HepG2 (cell line): ENCODE data around the gene HCFC1. TPM values are rescaled to one million over a fixed set of nuclear protein-coding genes. Genes with fewer than 3 reads are reported as not detected.
A peak's percentile ranks its signal among the peaks of the same experiment; 100 is the strongest.

Source experiments
- FOSL2 ChIP-seq: sonication (generic); formaldehyde crosslinking; IDR thresholded peaks from 2 replicates; pipeline ENCODE4 v1.4.0; 2020; ENCODE audit warnings: missing genetic modification reagents
- HNF4A ChIP-seq: sonication (generic); formaldehyde crosslinking; IDR thresholded peaks from 2 replicates; pipeline ENCODE4 v1.4.0; 2020; ENCODE audit warnings: missing genetic modification reagents
- IRF2 ChIP-seq: IDR thresholded peaks from 2 replicates; pipeline ENCODE4 v1.6.1; 2018; ENCODE audit warnings: missing genetic modification reagents, missing compliant biosample characterization
- KMT2A ChIP-seq: sonication (generic); formaldehyde crosslinking; IDR thresholded peaks from 2 replicates; pipeline ENCODE4 v1.4.0; 2020; ENCODE audit warnings: missing genetic modification reagents
- PAX8 ChIP-seq: sonication (generic); formaldehyde crosslinking; IDR thresholded peaks from 2 replicates; pipeline ENCODE4 v1.8.0; 2022; ENCODE audit warnings: mild to moderate bottlenecking, missing genetic modification reagents, borderline replicate concordance
- PRDM10 ChIP-seq: sonication (generic); formaldehyde crosslinking; IDR thresholded peaks from 2 replicates; pipeline ENCODE4 v1.4.0; 2020; ENCODE audit warnings: low read depth, missing genetic modification reagents
- RXRA ChIP-seq: sonication (generic); formaldehyde crosslinking; IDR thresholded peaks from 2 replicates; pipeline ENCODE4 v1.5.1; 2020; ENCODE audit warnings: missing genetic modification reagents
- THAP11 ChIP-seq: IDR thresholded peaks from 2 replicates; pipeline ENCODE4 v1.6.1; 2016; ENCODE audit warnings: missing biosample characterization, missing genetic modification reagents
- U2AF2 ChIP-seq: fragments of 200-400 bp; formaldehyde crosslinking; IDR thresholded peaks from 2 replicates; pipeline ENCODE4 v1.6.1; 2017; ENCODE audit warnings: low read depth, mild to moderate bottlenecking, low read length
- ZNF121 ChIP-seq: sonication (generic); formaldehyde crosslinking; IDR thresholded peaks from 2 replicates; pipeline ENCODE4 v1.5.0; 2020; ENCODE audit warnings: mild to moderate bottlenecking, missing genetic modification reagents
- polyA plus RNA-seq, 8 experiments: library from polyadenylated mRNA; depleted of rRNA in 3 of 8; stranded (reverse) in 7 of 8; unstranded in 1 of 8; fragments of >200 nt; fragmentation: Illumina TruSeq in 4 of 8; extraction: Trizol in 4 of 8; gene quantifications; 2 replicates each; pipeline versions ENCODE4 v1.2.1 to v1.2.3, GENCODE V29; 2011 to 2016; ENCODE audit warnings: low read depth in 4 of 8, missing spikeins in 1 of 8, mixed read lengths in 1 of 8; ENCODE audit not compliant: insufficient read depth in 1 of 8
- total RNA-seq, 5 experiments: library from RNA; depleted of rRNA; stranded (reverse); fragments of >200 nt; fragmentation: Illumina TruSeq; extraction: Trizol; gene quantifications; 2 replicates each; pipeline ENCODE4 v1.2.3, GENCODE V29; 2016; ENCODE audit warnings: low read depth in 1 of 5
- TF ChIP-seq, protein P1 (sequence below): IDR thresholded peaks from 2 replicates; pipeline ENCODE4 v1.4.0; 2020; ENCODE audit warnings: mild to moderate bottlenecking, missing genetic modification reagents
- TF ChIP-seq, protein P2 (sequence below): IDR thresholded peaks from 2 replicates; pipeline ENCODE4 v1.6.1; 2016; ENCODE audit warnings: missing compliant biosample characterization, missing genetic modification reagents, borderline replicate concordance

The HCFC1 gene
- total and polyA plus RNA-seq, 2 of the 13 experiments (the other 11 are each of a cell fraction or from before 2014, with no cell fraction given): 5.8 to 17.8 TPM

GRCh38 chrX:154010330-154011087 is 38.9 kb upstream of the HCFC1 start (continued):
- TF ChIP-seq U2AF2 (no peak), IRF2 (0 out of 2 replicates have a peak, but pooled peaks have one; percentile 17), HNF4A (CRISPR knock-in tag) (peak; percentile 37), THAP11 (CRISPR knock-in tag) (0 out of 2 replicates have a peak, but pooled peaks have one; percentile 22), FOSL2 (CRISPR knock-in tag) (peak; percentile 86), PAX8 (CRISPR knock-in tag) (no peak), KMT2A (no peak), ZNF121 (CRISPR knock-in tag) (peak; percentile 64; the same call in 1 of the 2 replicates), PRDM10 (CRISPR knock-in tag) (peak; percentile 89), RXRA (CRISPR knock-in tag) (no peak)
- TF ChIP-seq, protein P1, sequence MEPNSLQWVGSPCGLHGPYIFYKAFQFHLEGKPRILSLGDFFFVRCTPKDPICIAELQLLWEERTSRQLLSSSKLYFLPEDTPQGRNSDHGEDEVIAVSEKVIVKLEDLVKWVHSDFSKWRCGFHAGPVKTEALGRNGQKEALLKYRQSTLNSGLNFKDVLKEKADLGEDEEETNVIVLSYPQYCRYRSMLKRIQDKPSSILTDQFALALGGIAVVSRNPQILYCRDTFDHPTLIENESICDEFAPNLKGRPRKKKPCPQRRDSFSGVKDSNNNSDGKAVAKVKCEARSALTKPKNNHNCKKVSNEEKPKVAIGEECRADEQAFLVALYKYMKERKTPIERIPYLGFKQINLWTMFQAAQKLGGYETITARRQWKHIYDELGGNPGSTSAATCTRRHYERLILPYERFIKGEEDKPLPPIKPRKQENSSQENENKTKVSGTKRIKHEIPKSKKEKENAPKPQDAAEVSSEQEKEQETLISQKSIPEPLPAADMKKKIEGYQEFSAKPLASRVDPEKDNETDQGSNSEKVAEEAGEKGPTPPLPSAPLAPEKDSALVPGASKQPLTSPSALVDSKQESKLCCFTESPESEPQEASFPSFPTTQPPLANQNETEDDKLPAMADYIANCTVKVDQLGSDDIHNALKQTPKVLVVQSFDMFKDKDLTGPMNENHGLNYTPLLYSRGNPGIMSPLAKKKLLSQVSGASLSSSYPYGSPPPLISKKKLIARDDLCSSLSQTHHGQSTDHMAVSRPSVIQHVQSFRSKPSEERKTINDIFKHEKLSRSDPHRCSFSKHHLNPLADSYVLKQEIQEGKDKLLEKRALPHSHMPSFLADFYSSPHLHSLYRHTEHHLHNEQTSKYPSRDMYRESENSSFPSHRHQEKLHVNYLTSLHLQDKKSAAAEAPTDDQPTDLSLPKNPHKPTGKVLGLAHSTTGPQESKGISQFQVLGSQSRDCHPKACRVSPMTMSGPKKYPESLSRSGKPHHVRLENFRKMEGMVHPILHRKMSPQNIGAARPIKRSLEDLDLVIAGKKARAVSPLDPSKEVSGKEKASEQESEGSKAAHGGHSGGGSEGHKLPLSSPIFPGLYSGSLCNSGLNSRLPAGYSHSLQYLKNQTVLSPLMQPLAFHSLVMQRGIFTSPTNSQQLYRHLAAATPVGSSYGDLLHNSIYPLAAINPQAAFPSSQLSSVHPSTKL: 0 out of 2 replicates have a peak, but pooled peaks have one; percentile 19
- TF ChIP-seq, protein P2, sequence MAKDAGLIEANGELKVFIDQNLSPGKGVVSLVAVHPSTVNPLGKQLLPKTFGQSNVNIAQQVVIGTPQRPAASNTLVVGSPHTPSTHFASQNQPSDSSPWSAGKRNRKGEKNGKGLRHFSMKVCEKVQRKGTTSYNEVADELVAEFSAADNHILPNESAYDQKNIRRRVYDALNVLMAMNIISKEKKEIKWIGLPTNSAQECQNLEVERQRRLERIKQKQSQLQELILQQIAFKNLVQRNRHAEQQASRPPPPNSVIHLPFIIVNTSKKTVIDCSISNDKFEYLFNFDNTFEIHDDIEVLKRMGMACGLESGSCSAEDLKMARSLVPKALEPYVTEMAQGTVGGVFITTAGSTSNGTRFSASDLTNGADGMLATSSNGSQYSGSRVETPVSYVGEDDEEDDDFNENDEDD (CRISPR knock-in tag): no peak
